ENCODE data around the gene MYL9.

DNA sequence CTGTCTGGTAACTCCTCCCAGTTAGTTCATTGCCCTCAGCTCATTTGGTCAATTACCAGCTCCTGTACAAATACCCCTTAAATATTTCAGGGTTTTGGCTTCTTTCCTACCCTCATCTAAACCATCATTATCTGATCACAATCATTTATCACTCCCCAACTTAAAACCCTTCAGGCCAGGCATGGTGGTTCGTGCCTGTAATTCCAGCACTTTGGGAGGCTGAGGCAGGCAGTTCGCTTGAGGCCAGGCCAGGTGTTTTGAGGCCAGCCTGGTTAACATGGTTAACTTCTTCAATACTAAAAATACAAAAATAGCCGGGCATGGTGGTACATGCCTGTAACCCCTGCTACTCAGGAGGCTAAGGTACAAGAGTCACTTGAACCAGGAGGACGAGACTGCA, 41.5 kb downstream of the MYL9 start:
- TF ChIP-seq, protein P1, sequence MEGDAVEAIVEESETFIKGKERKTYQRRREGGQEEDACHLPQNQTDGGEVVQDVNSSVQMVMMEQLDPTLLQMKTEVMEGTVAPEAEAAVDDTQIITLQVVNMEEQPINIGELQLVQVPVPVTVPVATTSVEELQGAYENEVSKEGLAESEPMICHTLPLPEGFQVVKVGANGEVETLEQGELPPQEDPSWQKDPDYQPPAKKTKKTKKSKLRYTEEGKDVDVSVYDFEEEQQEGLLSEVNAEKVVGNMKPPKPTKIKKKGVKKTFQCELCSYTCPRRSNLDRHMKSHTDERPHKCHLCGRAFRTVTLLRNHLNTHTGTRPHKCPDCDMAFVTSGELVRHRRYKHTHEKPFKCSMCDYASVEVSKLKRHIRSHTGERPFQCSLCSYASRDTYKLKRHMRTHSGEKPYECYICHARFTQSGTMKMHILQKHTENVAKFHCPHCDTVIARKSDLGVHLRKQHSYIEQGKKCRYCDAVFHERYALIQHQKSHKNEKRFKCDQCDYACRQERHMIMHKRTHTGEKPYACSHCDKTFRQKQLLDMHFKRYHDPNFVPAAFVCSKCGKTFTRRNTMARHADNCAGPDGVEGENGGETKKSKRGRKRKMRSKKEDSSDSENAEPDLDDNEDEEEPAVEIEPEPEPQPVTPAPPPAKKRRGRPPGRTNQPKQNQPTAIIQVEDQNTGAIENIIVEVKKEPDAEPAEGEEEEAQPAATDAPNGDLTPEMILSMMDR (IDR thresholded peaks at IDR 0.05), result no peak
- no peak for TF ChIP-seq POLR2A (IDR thresholded peaks at IDR 0.05)

Measured in Peyer's patch (tissue), 4 donors.